Measurements from ENCODE around the gene TMEM208.
A peak's percentile ranks its signal among the peaks of the same experiment; 100 is the strongest.

Gene TMEM208

GRCh38 chr16:67226804-67227566 lies at the start of gene TMEM208:
Gene TMEM208 (plus strand): TSS chr16:67227130. CDS start chr16:67227219, 89 bp downstream.
- DNase-seq = peak; percentile 91 to 96

GRCh38 chr16:67177743-67178699 lies 48.9 kb upstream of the TMEM208 start:
- no peak for DNase-seq

- no peak for DNase-seq
Observed at GRCh38 chr16:67179421-67180080, 47.4 kb upstream of the TMEM208 start.

GRCh38 chr16:67180166-67180565 lies 46.8 kb upstream of the TMEM208 start:
- DNase-seq = no peak

GRCh38 chr16:67181346-67181745 lies 45.6 kb upstream of the TMEM208 start:
- DNase-seq = peak in 1 of 2 experiments; percentile 55

GRCh38 chr16:67182288-67182687 lies 44.6 kb upstream of the TMEM208 start:
- DNase-seq = no peak

GRCh38 chr16:67183284-67183626 lies 43.7 kb upstream of the TMEM208 start:
- DNase-seq = no peak

GRCh38 chr16:67183627-67184452 lies 43.1 kb upstream of the TMEM208 start, which contains the start of gene MATCAP1:
Gene MATCAP1 (minus strand): TSS chr16:67183963. CDS start chr16:67180610, 3,353 bp downstream.
- peak; percentile 84 to 90 for DNase-seq

GRCh38 chr16:67184453-67184994 lies 42.4 kb upstream of the TMEM208 start:
- DNase-seq = no peak

- DNase-seq = no peak
Observed at GRCh38 chr16:67184995-67185650, 41.8 kb upstream of the TMEM208 start.

- DNase-seq = no peak
Observed at GRCh38 chr16:67185651-67186134, 41.2 kb upstream of the TMEM208 start.

- DNase-seq = no peak
Observed at GRCh38 chr16:67186550-67186950, 40.4 kb upstream of the TMEM208 start.

- peak; percentile 40 to 88 for DNase-seq
Observed at GRCh38 chr16:67187175-67187890, 39.6 kb upstream of the TMEM208 start.

- no peak for DNase-seq
Observed at GRCh38 chr16:67188323-67188722, 38.6 kb upstream of the TMEM208 start.

GRCh38 chr16:67188798-67189197 lies 38.1 kb upstream of the TMEM208 start:
- no peak for DNase-seq

- DNase-seq = no peak
Observed at GRCh38 chr16:67190041-67190440, 36.9 kb upstream of the TMEM208 start, which contains the start of gene EXOC3L1. Gene EXOC3L1 (minus strand): TSS chr16:67190136. CDS start chr16:67189676, 460 bp downstream.

GRCh38 chr16:67190448-67191399 lies 36.2 kb upstream of the TMEM208 start:
- no peak for DNase-seq

GRCh38 chr16:67191411-67191994 lies 35.4 kb upstream of the TMEM208 start:
- no peak for DNase-seq

Measured in NCI-H446 (cell line).